ENCODE data around the gene ARMH2.

ARMH2 gene

DNA sequence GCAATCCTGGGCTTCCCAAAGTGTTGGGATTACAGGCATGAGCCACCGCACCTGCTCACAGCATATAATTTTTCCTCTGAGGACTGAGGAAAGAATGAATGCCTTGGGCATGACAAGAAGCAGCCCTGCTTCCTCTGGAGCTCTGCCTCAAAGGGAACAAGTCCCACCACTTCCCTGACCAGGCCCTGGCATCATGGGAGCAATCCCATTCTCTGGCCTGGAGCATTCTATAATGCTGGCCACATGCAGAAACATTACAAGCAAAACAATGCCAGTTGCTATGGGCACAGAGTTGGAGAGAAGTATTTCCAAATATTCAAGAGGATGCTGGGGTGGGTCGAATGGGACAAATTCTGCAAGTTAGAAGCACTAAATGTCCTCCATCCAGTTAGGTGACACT is 41.5 kb upstream of the ARMH2 start:
- no peaks in the 10 kb centered on the region for H3K36me3 ChIP-seq

GRCh38 chr6:24838994-24839393 is 40.3 kb upstream of the ARMH2 start:
- Histone ChIP-seq H3K4me1 (no peaks in the 10 kb centered on the region), H3K27me3 (no peaks in the 10 kb centered on the region), H3K36me3 (no peaks in the 10 kb centered on the region), H3K9me3 (no peaks in the 10 kb centered on the region), H3K4me3 (ENCODE audit: low read depth, low read length) (no peak overlapping the region)
- DNase-seq = no peak
- TF ChIP-seq CTCF (IDR thresholded peaks at IDR 0.05; ENCODE audit: low read depth, low read length) = no peak

More for the DNA sequence above, 41.5 kb upstream of the ARMH2 start:
- TF ChIP-seq CTCF (IDR thresholded peaks at IDR 0.05; ENCODE audit: low read depth, low read length) = no peak
- Histone ChIP-seq H3K4me3 (ENCODE audit: low read depth, low read length) (no peak overlapping the region), H3K9me3 (no peaks in the 10 kb centered on the region), H3K4me1 (no peaks in the 10 kb centered on the region), H3K27me3 (no peaks in the 10 kb centered on the region)
- DNase-seq = no peak

- Histone ChIP-seq H3K9me3 (no peaks in the 10 kb centered on the region), H3K27me3 (no peaks in the 10 kb centered on the region), H3K4me3 (ENCODE audit: low read depth, low read length) (no peak overlapping the region), H3K36me3 (no peaks in the 10 kb centered on the region), H3K4me1 (no peaks in the 10 kb centered on the region)
- TF ChIP-seq CTCF (IDR thresholded peaks at IDR 0.05; ENCODE audit: low read depth, low read length) = no peak
- DNase-seq = no peak
Measured at GRCh38 chr6:24838081-24838480, 39.4 kb upstream of the ARMH2 start.

DNA sequence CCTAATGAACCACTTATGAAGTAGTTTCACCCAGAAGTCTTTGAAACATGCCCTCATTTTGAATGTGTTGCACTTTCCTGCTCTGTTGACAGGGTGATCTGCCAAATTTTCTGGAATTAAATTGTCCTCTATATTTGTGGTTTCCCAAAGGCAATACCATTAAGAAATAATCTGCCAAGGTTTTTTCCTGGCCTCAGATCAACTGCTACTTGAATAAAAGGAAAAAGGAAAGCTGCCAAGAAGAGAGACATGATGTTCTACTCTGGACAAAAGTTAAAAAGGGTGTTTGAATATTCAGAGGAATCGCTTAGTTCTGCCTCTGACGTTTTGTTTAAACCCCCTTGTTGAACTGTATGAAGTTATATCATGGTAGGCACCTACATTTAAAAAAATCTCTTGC is 37.4 kb upstream of the ARMH2 start:
- H3K9me3 ChIP-seq = no peaks in the 10 kb centered on the region
- no peak for TF ChIP-seq CTCF (IDR thresholded peaks at IDR 0.05; ENCODE audit: low read depth, low read length)
- no peaks in the 10 kb centered on the region for H3K36me3 ChIP-seq
- H3K27me3 ChIP-seq = no peaks in the 10 kb centered on the region
- H3K4me1 ChIP-seq = no peaks in the 10 kb centered on the region
- H3K4me3 ChIP-seq (ENCODE audit: low read depth, low read length) = no peak overlapping the region
- no peak for DNase-seq

- H3K36me3 ChIP-seq = no peaks in the 10 kb centered on the region
Measured at GRCh38 chr6:24833711-24834386, 35.1 kb upstream of the ARMH2 start.

More at GRCh38 chr6:24833711-24834386, 35.1 kb upstream of the ARMH2 start:
- Histone ChIP-seq H3K4me3 (ENCODE audit: low read depth, low read length) (no peak overlapping the region), H3K27me3 (no peaks in the 10 kb centered on the region), H3K4me1 (no peaks in the 10 kb centered on the region), H3K9me3 (no peaks in the 10 kb centered on the region)
- TF ChIP-seq CTCF (IDR thresholded peaks at IDR 0.05; ENCODE audit: low read depth, low read length) = no peak
- no peak for DNase-seq

All from BE2C (cell line).